ENCODE data around the gene KDM6A.

The KDM6A gene

GRCh38 chrX:44970709-44971108 lies 97.7 kb downstream of the KDM6A start:
- no peak for DNase-seq (ENCODE audit: extremely low read depth, low read depth)
- no peak for TF ChIP-seq CTCF (IDR thresholded peaks at IDR 0.05; ENCODE audit: low read depth, low read length, missing control alignments)

GRCh38 chrX:44971674-44972073 lies 98.7 kb downstream of the KDM6A start:
- DNase-seq (ENCODE audit: extremely low read depth, low read depth), result no peak
- no peak overlapping the region for H3K4me3 ChIP-seq (replicated peaks; ENCODE audit: low read depth, low read length)
- TF ChIP-seq CTCF (IDR thresholded peaks at IDR 0.05; ENCODE audit: low read depth, low read length, missing control alignments), result no peak

More at GRCh38 chrX:44970709-44971108, 97.7 kb downstream of the KDM6A start:
- H3K4me3 ChIP-seq (replicated peaks; ENCODE audit: low read depth, low read length), result no peak overlapping the region

GRCh38 chrX:44972132-44972531 lies 99.1 kb downstream of the KDM6A start:
- no peak for DNase-seq (ENCODE audit: extremely low read depth, low read depth)
- no peak for TF ChIP-seq CTCF (IDR thresholded peaks at IDR 0.05; ENCODE audit: low read depth, low read length, missing control alignments)
- H3K4me3 ChIP-seq (replicated peaks; ENCODE audit: low read depth, low read length), result no peak overlapping the region

GRCh38 chrX:44973420-44973932 lies 100.5 kb downstream of the KDM6A start:
- DNase-seq (ENCODE audit: extremely low read depth, low read depth), result no peak
- no peak for TF ChIP-seq CTCF (IDR thresholded peaks at IDR 0.05; ENCODE audit: low read depth, low read length, missing control alignments)

GRCh38 chrX:44974451-44974850 lies 101.5 kb downstream of the KDM6A start:
- TF ChIP-seq CTCF (IDR thresholded peaks at IDR 0.05; ENCODE audit: low read depth, low read length, missing control alignments), result no peak
- DNase-seq (ENCODE audit: extremely low read depth, low read depth), result no peak

More at GRCh38 chrX:44973420-44973932, 100.5 kb downstream of the KDM6A start:
- H3K4me3 ChIP-seq (replicated peaks; ENCODE audit: low read depth, low read length), result no peak overlapping the region

GRCh38 chrX:44975666-44976263 lies 102.8 kb downstream of the KDM6A start:
- no peak overlapping the region for H3K4me3 ChIP-seq (replicated peaks; ENCODE audit: low read depth, low read length)
- no peak for TF ChIP-seq CTCF (IDR thresholded peaks at IDR 0.05; ENCODE audit: low read depth, low read length, missing control alignments)
- no peak for DNase-seq (ENCODE audit: extremely low read depth, low read depth)

More at GRCh38 chrX:44974451-44974850, 101.5 kb downstream of the KDM6A start:
- no peak overlapping the region for H3K4me3 ChIP-seq (replicated peaks; ENCODE audit: low read depth, low read length)

- no peak for DNase-seq (ENCODE audit: extremely low read depth, low read depth)
- H3K4me3 ChIP-seq (replicated peaks; ENCODE audit: low read depth, low read length), result no peak overlapping the region
- no peak for TF ChIP-seq CTCF (IDR thresholded peaks at IDR 0.05; ENCODE audit: low read depth, low read length, missing control alignments)
These were observed 106.0 kb downstream of the KDM6A start for GRCh38 chrX:44978976-44979375.

Data from HFF-Myc (cell line).